Measurements from ENCODE around the gene WBP11. TPM values are rescaled to one million over a fixed set of nuclear protein-coding genes. Genes with fewer than 3 reads are reported as not detected.

Gene WBP11
- polyA plus RNA-seq, 3 donors, result 114 to 130 (median 120) TPM

Other genes with a start within 250 kb of the WBP11 start
- 10 to 100 TPM; 40.5 to 46.3 (median 45.7) TPM for gene PLBD1, start 235.6 kb downstream of the WBP11 start, polyA plus RNA-seq (ENCODE audit: insufficient read length in 3 of 3)
- under 1 TPM; 0.54 to 0.60 (median 0.57) TPM for gene GUCY2C, start 106.9 kb downstream of the WBP11 start, polyA plus RNA-seq (ENCODE audit: insufficient read length in 3 of 3)
- 1 to 10 TPM; 5.2 to 6.2 (median 5.4) TPM for gene C12orf60, start 192 bp upstream of the WBP11 start, polyA plus RNA-seq (ENCODE audit: insufficient read length in 3 of 3)
- 1 to 10 TPM; 2.8 to 3.4 (median 2.8) TPM for gene SMCO3, start 10.7 kb upstream of the WBP11 start, polyA plus RNA-seq (ENCODE audit: insufficient read length in 3 of 3)
- gene ART4, start 40.0 kb upstream of the WBP11 start, polyA plus RNA-seq (ENCODE audit: insufficient read length in 3 of 3), result under 1 TPM; 0.07 to 0.32 (median 0.10) TPM
- 10 to 100 TPM; 38.2 to 54.6 (median 47.2) TPM for gene MGP, start 82.4 kb upstream of the WBP11 start, polyA plus RNA-seq (ENCODE audit: insufficient read length in 3 of 3)
- gene ERP27, start 135.1 kb upstream of the WBP11 start, polyA plus RNA-seq (ENCODE audit: insufficient read length in 3 of 3), result 10 to 100 TPM; 21.8 to 40.5 (median 37.2) TPM
- gene ARHGDIB, start 158.1 kb upstream of the WBP11 start, polyA plus RNA-seq (ENCODE audit: insufficient read length in 3 of 3), result 10 to 100 TPM; 55.9 to 58.5 (median 55.9) TPM
- gene PDE6H, start 169.6 kb upstream of the WBP11 start, polyA plus RNA-seq (ENCODE audit: insufficient read length in 3 of 3), result not detected

All from right renal cortex interstitium (tissue), 3 donors.